Kidney epithelial cell (primary cell): Measurements from ENCODE around the gene RSPH9. TPM values are rescaled to one million over a fixed set of nuclear protein-coding genes. Genes with fewer than 3 reads are reported as not detected.
"Not testable (repeated sequence)": the region's sequence is repeated elsewhere in the genome, so short reads cannot be mapped to it uniquely, and the experiment has no call there.

ENCODE experiments used
- DNase-seq: peaks from one replicate; pipeline ENCODE4 v3.0.0-alpha.2; 2010; ENCODE audit warnings: low read depth
- H3K27me3 ChIP-seq: 2 replicates; pipeline ENCODE4 v1.6.0; 2011; ENCODE audit warnings: low read length; ENCODE audit not compliant: control insufficient read depth, insufficient read depth
- H3K36me3 ChIP-seq: 2 replicates; pipeline ENCODE4 v1.5.1; 2011; ENCODE audit warnings: low read length; ENCODE audit not compliant: control insufficient read depth, insufficient read depth
- H3K4me3 ChIP-seq: 2 replicates; pipeline ENCODE4 v1.5.1; 2011; ENCODE audit warnings: low read depth, mild to moderate bottlenecking, control low read depth, low read length
- CTCF ChIP-seq: IDR thresholded peaks from 2 replicates; pipeline ENCODE4 v1.5.1; 2011; ENCODE audit warnings: mild to moderate bottlenecking, moderate library complexity, low read length, control low read depth, inconsistent platforms; ENCODE audit not compliant: insufficient read depth, poor library complexity, severe bottlenecking
- total RNA-seq: library from RNA; depleted of rRNA; stranded (reverse); fragments of >200 nt; gene quantifications from 2 replicates; pipeline ENCODE4 v1.2.3, GENCODE V29; 2015

RSPH9 gene
- total RNA-seq, 1 donor from 2014 or later = 0.08 TPM

- Histone ChIP-seq H3K27me3 (no peaks in the 10 kb centered on the region), H3K4me3 (no peak overlapping the region), H3K36me3 (no peaks in the 10 kb centered on the region)
- no peak for TF ChIP-seq CTCF
- no peak for DNase-seq
Observed at GRCh38 chr6:43695215-43695966, 50.6 kb downstream of the RSPH9 start.

- TF ChIP-seq CTCF = no peak
- DNase-seq = no peak
- Histone ChIP-seq H3K27me3 (no peaks in the 10 kb centered on the region), H3K4me3 (no peak overlapping the region), H3K36me3 (no peaks in the 10 kb centered on the region)
Observed at GRCh38 chr6:43695967-43696291, 51.1 kb downstream of the RSPH9 start.

GRCh38 chr6:43697421-43697820 lies 52.6 kb downstream of the RSPH9 start:
- Histone ChIP-seq H3K27me3 (no peaks in the 10 kb centered on the region), H3K36me3 (no peaks in the 10 kb centered on the region), H3K4me3 (no peak overlapping the region)
- DNase-seq = no peak
- TF ChIP-seq CTCF = no peak

- H3K36me3 ChIP-seq = no peaks in the 10 kb centered on the region
- no peak overlapping the region for H3K4me3 ChIP-seq
- no peaks in the 10 kb centered on the region for H3K27me3 ChIP-seq
- no peak for DNase-seq
- no peak for TF ChIP-seq CTCF
Observed at GRCh38 chr6:43698584-43699349, 53.9 kb downstream of the RSPH9 start.

GRCh38 chr6:43699564-43700186 lies 54.8 kb downstream of the RSPH9 start:
- DNase-seq = no peak
- no peak for TF ChIP-seq CTCF
- no peaks in the 10 kb centered on the region for H3K27me3 ChIP-seq
- no peak overlapping the region for H3K4me3 ChIP-seq
- no peaks in the 10 kb centered on the region for H3K36me3 ChIP-seq

- H3K36me3 ChIP-seq, H3K27me3 ChIP-seq: not testable (repeated sequence)
Observed at GRCh38 chr6:43700939-43701560, 56.2 kb downstream of the RSPH9 start.

More at GRCh38 chr6:43700939-43701560, 56.2 kb downstream of the RSPH9 start:
- DNase-seq, H3K4me3 ChIP-seq: not testable (repeated sequence)
